Upper lobe of left lung (tissue), 4 donors: ENCODE results near the gene CRYBA4.

ENCODE experiments used
- CTCF ChIP-seq, 6 experiments: fragments of 450-650 bp in 4 of 6; fragments of 200-600 bp in 2 of 6; sonication (generic) in 2 of 6; IDR thresholded peaks; one replicate each; pipeline ENCODE4 v1.5.1; 2016 to 2019; ENCODE audit warnings: antibody characterized with exemption in 6 of 6
- POLR2A ChIP-seq, 4 donors: fragments of 450-650 bp; IDR thresholded peaks; one replicate each; pipeline ENCODE4 v1.5.1; 2016 to 2017; ENCODE audit warnings: antibody characterized with exemption in 4 of 4, mild to moderate bottlenecking in 2 of 4

- TF ChIP-seq CTCF (IDR thresholded peaks at IDR 0.05), result no peak
- TF ChIP-seq POLR2A (IDR thresholded peaks at IDR 0.05), result no peak
These were observed 41.4 kb upstream of the CRYBA4 start for GRCh38 chr22:26580240-26580962.
